K562 (cell line): ENCODE data around the gene FUT6. TPM values are rescaled to one million over a fixed set of nuclear protein-coding genes. Genes with fewer than 3 reads are reported as not detected.
A peak's percentile ranks its signal among the peaks of the same experiment; 100 is the strongest.

ENCODE experiments used
- BCOR ChIP-seq: fragments of 450-650 bp; IDR thresholded peaks from 2 replicates; pipeline ENCODE4 v1.6.1; 2016
- C11orf30 ChIP-seq: fragments of 450-650 bp; IDR thresholded peaks from 2 replicates; pipeline ENCODE4 v1.6.1; 2016; ENCODE audit warnings: low read depth, mild to moderate bottlenecking
- CBFA2T2 ChIP-seq: fragments of 450-650 bp; conservative IDR thresholded peaks from 2 replicates; pipeline ENCODE4 v1.6.1; 2017; ENCODE audit warnings: mild to moderate bottlenecking
- CEBPG ChIP-seq, 3 experiments: fragments of 200-800 bp in 1 of 3; sonication (Bioruptor generic) in 1 of 3; sonication (generic) in 1 of 3; formaldehyde crosslinking in 1 of 3; IDR thresholded peaks in 2 of 3; conservative IDR thresholded peaks in 1 of 3; 2 replicates each; pipeline versions ENCODE4 v1.6.1 to v1.8.0; 2016 to 2022; ENCODE audit warnings: missing compliant biosample characterization in 2 of 3, missing genetic modification characterization in 2 of 3, mild to moderate bottlenecking in 1 of 3, missing genetic modification reagents in 1 of 3
- DDX20 ChIP-seq: fragments of 450-650 bp; IDR thresholded peaks from 2 replicates; pipeline ENCODE4 v1.6.1; 2016; ENCODE audit warnings: missing genetic modification characterization, low read depth, mild to moderate bottlenecking, missing compliant biosample characterization, moderate library complexity
- ETV6 ChIP-seq, 3 experiments: fragments of 150-350 bp in 1 of 3; sonication (generic) in 1 of 3; formaldehyde crosslinking in 1 of 3; IDR thresholded peaks; 2 replicates each; pipeline versions ENCODE4 v1.6.1 to v1.8.0; 2014 to 2022; ENCODE audit warnings: borderline replicate concordance in 2 of 3, low read depth in 2 of 3, antibody characterized with exemption in 1 of 3, low read length in 1 of 3, mild to moderate bottlenecking in 1 of 3, missing genetic modification reagents in 1 of 3
- HLTF ChIP-seq: fragments of 450-650 bp; IDR thresholded peaks from 2 replicates; pipeline ENCODE4 v1.6.1; 2016
- NCOA2 ChIP-seq, 2 experiments: fragments of 450-650 bp; IDR thresholded peaks; 2 replicates each; pipeline ENCODE4 v1.6.1; 2018; ENCODE audit warnings: mild to moderate bottlenecking in 2 of 2, moderate library complexity in 1 of 2; ENCODE audit not compliant: partially characterized antibody in 2 of 2
- NCOA6 ChIP-seq: fragments of 450-650 bp; IDR thresholded peaks from 2 replicates; pipeline ENCODE4 v1.6.1; 2017; ENCODE audit warnings: mild to moderate bottlenecking
- OTX1 ChIP-seq: fragments of 450-650 bp; formaldehyde crosslinking; IDR thresholded peaks from 2 replicates; pipeline ENCODE4 v1.4.0; 2022; ENCODE audit warnings: mild to moderate bottlenecking
- POLR2AphosphoS5 ChIP-seq: IDR thresholded peaks from 2 replicates; pipeline ENCODE4 v1.6.1; 2011; ENCODE audit warnings: mild to moderate bottlenecking, low read depth, low read length, moderate library complexity; ENCODE audit not compliant: control insufficient read depth, insufficient read depth
- PPARD ChIP-seq: fragments of 250-450 bp; sonication (Bioruptor Pico); IDR thresholded peaks from 2 replicates; pipeline ENCODE4 v1.8.0; 2022; ENCODE audit warnings: inconsistent platforms, mild to moderate bottlenecking, moderate library complexity
- TRIM24 ChIP-seq, 2 experiments: fragments of 450-650 bp; IDR thresholded peaks; 2 replicates each; pipeline ENCODE4 v1.6.1; 2016
- ZNF318 ChIP-seq, 2 experiments: fragments of 450-650 bp; IDR thresholded peaks; 2 replicates each; pipeline ENCODE4 v1.6.1; 2016; ENCODE audit warnings: mild to moderate bottlenecking in 2 of 2, borderline replicate concordance in 1 of 2, low read depth in 1 of 2, moderate library complexity in 1 of 2
- ZNF512 ChIP-seq: IDR thresholded peaks from 2 replicates; pipeline ENCODE4 v1.6.1; 2016; ENCODE audit warnings: missing genetic modification characterization, missing compliant biosample characterization
- ZZZ3 ChIP-seq: fragments of 450-650 bp; IDR thresholded peaks from 2 replicates; pipeline ENCODE4 v1.6.1; 2016; ENCODE audit warnings: antibody characterized with exemption, mild to moderate bottlenecking, moderate library complexity
- polyA plus RNA-seq, 8 experiments: library from polyadenylated mRNA; depleted of rRNA in 4 of 8; stranded (reverse) in 5 of 8; unstranded in 3 of 8; fragments of >200 nt; fragmentation: Nextera tagmentation in 2 of 8; fragmentation: Illumina TruSeq in 1 of 8; extraction: Ambion mirVana in 2 of 8; extraction: Trizol in 1 of 8; gene quantifications; 2 replicates each; pipeline versions ENCODE4 v1.2.1 to v1.2.3, GENCODE V29; 2011 to 2014; ENCODE audit warnings: inconsistent platforms in 1 of 8, missing spikeins in 1 of 8
- total RNA-seq, 7 experiments: library from RNA; depleted of rRNA in 6 of 7; stranded (reverse); fragments of >200 nt in 6 of 7; fragmentation: Illumina TruSeq in 2 of 7; extraction: Trizol in 2 of 7; gene quantifications; 2 replicates each; pipeline versions ENCODE4 v1.2.1 to v1.2.3, GENCODE V29; 2011 to 2021; ENCODE audit warnings: low replicate concordance in 1 of 7

The FUT6 gene
- total and polyA plus RNA-seq, 9 of the 15 experiments (the other 6 are each of a cell fraction or from before 2014, with no cell fraction given), result 0.04 TPM; not detected in 8

GRCh38 chr19:5799247-5800241 lies 40.0 kb downstream of the FUT6 start (continued):
- TF ChIP-seq ZNF318 (IDR thresholded peaks at IDR 0.05; ENCODE audit: borderline replicate concordance in 1 of 2, low read depth in 1 of 2) (no peak), CEBPG (CRISPR knock-in tag; IDR thresholded peaks at IDR 0.05) (no peak; the same call in 1 of the 2 replicates), CEBPG (tag; conservative IDR thresholded peaks at IDR 0.05 in 1 of 2, IDR thresholded peaks at IDR 0.05 in 1 of 2) (peak in 1 of 2 experiments; percentile 14; a peak in 1 of 4 replicates), C11orf30 (no peak), TRIM24 (IDR thresholded peaks at IDR 0.05) (peak; percentile 86 to 94), ETV6 (IDR thresholded peaks at IDR 0.05; ENCODE audit: borderline replicate concordance in 1 of 2, low read depth in 2 of 2, low read length in 1 of 2) (no peak; a peak in 1 of 4 replicates), ETV6 (CRISPR knock-in tag; IDR thresholded peaks at IDR 0.05; ENCODE audit: borderline replicate concordance) (peak; percentile 60; the same call in 1 of the 2 replicates), OTX1 (CRISPR knock-in tag) (peak; percentile 83), DDX20 (tag) (no peak), PPARD (no peak), HLTF (peak; percentile 60), ZNF512 (tag) (no peak), ZZZ3 (no peak), POLR2AphosphoS5 (peak; percentile 97), NCOA2 (IDR thresholded peaks at IDR 0.05; ENCODE audit: partially characterized antibody in 2 of 2) (no peak), BCOR (peak; percentile 95), CBFA2T2 (peak; percentile 98), NCOA6 (no peak)
